GM18873 (cell line): ENCODE results near the gene CORO7.

Experiments
- ATAC-seq: cut with Tn5 transposase; IDR thresholded peaks from one replicate; pipeline ENCODE4 v1.9.1; 2021; ENCODE audit warnings: mild to moderate bottlenecking, moderate library complexity, moderate number of reproducible peaks; ENCODE audit not compliant: unreplicated experiment, low FRiP score

CORO7 gene

GRCh38 chr16:4416200-4417032 is at the start of gene CORO7:
TSS of gene CORO7 (minus strand) at chr16:4416596. CDS start at chr16:4416518, 78 bp downstream.
- ATAC-seq: peak; percentile 46

- ATAC-seq: no peak
Measured at GRCh38 chr16:4463522-4464163, 47.2 kb upstream of the CORO7 start.

- no peak for ATAC-seq
Measured at GRCh38 chr16:4461250-4462085, 45.1 kb upstream of the CORO7 start.

- no peak for ATAC-seq
Measured at GRCh38 chr16:4460936-4461249, 44.5 kb upstream of the CORO7 start.

- no peak for ATAC-seq
Measured at GRCh38 chr16:4455951-4456350, 39.6 kb upstream of the CORO7 start.

GRCh38 chr16:4455081-4455480 is 38.7 kb upstream of the CORO7 start:
- no peak for ATAC-seq

GRCh38 chr16:4454623-4455022 is 38.2 kb upstream of the CORO7 start:
- no peak for ATAC-seq

- ATAC-seq: no peak
Measured at GRCh38 chr16:4452674-4453073, 36.3 kb upstream of the CORO7 start.

GRCh38 chr16:4450931-4451519 is 34.6 kb upstream of the CORO7 start:
- ATAC-seq: no peak

GRCh38 chr16:4450430-4450829 is 34.0 kb upstream of the CORO7 start:
- ATAC-seq: no peak

- no peak for ATAC-seq
Measured at GRCh38 chr16:4443986-4444385, 27.6 kb upstream of the CORO7 start.

GRCh38 chr16:4443271-4443670 is 26.9 kb upstream of the CORO7 start:
- ATAC-seq: no peak

- no peak for ATAC-seq
Measured at GRCh38 chr16:4442371-4442770, 26.0 kb upstream of the CORO7 start.

GRCh38 chr16:4437366-4437765 is 21.0 kb upstream of the CORO7 start:
- ATAC-seq: no peak

- ATAC-seq: no peak
Measured at GRCh38 chr16:4435337-4436067, 19.1 kb upstream of the CORO7 start.

GRCh38 chr16:4433914-4434787 is 17.8 kb upstream of the CORO7 start:
- no peak for ATAC-seq

- ATAC-seq: no peak
Measured at GRCh38 chr16:4433228-4433627, 16.8 kb upstream of the CORO7 start.

GRCh38 chr16:4431023-4431422 is 14.6 kb upstream of the CORO7 start:
- ATAC-seq: no peak

GRCh38 chr16:4428500-4428899 is 12.1 kb upstream of the CORO7 start:
- ATAC-seq: no peak
